ENCODE data around the gene ZNF619. TPM values are rescaled to one million over a fixed set of nuclear protein-coding genes. Genes with fewer than 3 reads are reported as not detected.

The ZNF619 gene
- polyA plus RNA-seq, 1 donor = 3.6 TPM

Other genes starting within 250 kb of the ZNF619 start
- 55.7 TPM for gene EIF1B, start 167.4 kb upstream of the ZNF619 start, polyA plus RNA-seq (ENCODE audit: insufficient read length)
- 0.71 TPM for gene ENTPD3, start 89.9 kb upstream of the ZNF619 start, polyA plus RNA-seq (ENCODE audit: insufficient read length)
- gene RPL14, start 19.8 kb upstream of the ZNF619 start, polyA plus RNA-seq (ENCODE audit: insufficient read length) = 2,744 TPM
- 3.5 TPM for gene ZNF620, start 28.9 kb downstream of the ZNF619 start, polyA plus RNA-seq (ENCODE audit: insufficient read length)
- gene ZNF621, start 47.8 kb downstream of the ZNF619 start, polyA plus RNA-seq (ENCODE audit: insufficient read length) = 14.8 TPM

Data from hindlimb muscle (tissue), 1 donor.